ENCODE results near the gene ITGA11. TPM values are rescaled to one million over a fixed set of nuclear protein-coding genes. Genes with fewer than 3 reads are reported as not detected.

The ITGA11 gene
- total RNA-seq = 0.27 and 1.3 TPM in 2 replicates

GRCh38 chr15:68431792-68432401 lies at the start of gene ITGA11:
Gene ITGA11 (minus strand): TSS chr15:68432163. CDS start chr15:68432066, 97 bp downstream.

DNA sequence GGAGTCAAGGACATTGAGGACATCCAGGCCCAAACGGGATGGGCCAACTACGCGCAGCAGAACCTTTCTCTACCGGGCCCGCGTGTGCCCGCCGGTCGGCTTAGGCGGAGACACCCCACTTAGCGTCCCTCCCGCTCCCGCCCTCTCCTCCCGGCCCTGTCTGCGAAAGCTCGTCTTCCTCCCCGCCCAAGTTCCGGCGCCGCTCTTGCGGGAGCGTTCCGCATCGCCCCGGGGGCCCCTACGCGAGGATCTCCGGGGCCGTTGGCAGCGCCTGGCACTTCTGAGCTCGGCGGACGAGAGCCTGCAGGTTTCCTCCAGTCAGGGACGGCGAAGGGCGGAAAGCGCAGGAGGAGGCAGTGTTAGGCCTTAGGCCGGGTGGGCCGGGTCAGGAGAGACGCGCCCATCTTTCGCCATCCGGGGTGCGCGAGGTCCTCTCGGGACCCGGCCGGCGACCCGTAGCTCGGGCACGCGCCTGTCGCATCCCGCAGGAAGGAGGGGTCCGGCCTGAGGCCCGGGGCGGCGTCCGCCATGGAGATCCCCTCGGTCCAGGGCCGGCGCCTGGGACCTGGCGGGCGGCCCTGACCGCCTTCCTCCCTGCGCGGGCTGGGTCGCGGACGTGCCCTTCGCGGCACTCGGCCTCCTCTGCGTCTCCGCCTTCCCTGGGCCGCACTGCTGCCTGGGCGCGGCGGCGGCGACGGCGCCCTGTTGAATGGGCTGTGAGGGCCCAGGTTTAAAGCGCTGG lies 154.2 kb downstream of the ITGA11 start, which contains the start of gene FEM1B:
Gene FEM1B, plus strand, starts transcription at position 143 of the 742 bp plus-strand sequence. CDS start 673 bp downstream, outside the sequence.

Other genes starting within 250 kb of the ITGA11 start
- 6.8 and 8.5 TPM in 2 replicates for gene CALML4, start 226.8 kb downstream of the ITGA11 start, total RNA-seq
- gene CLN6, start 202.4 kb downstream of the ITGA11 start, total RNA-seq = 34.8 and 42.4 TPM in 2 replicates
- gene FEM1B, start 154.4 kb downstream of the ITGA11 start, total RNA-seq = 23.6 and 23.8 TPM in 2 replicates
- gene CORO2B, start 146.8 kb upstream of the ITGA11 start, total RNA-seq = 3.5 and 3.7 TPM in 2 replicates